Neuron (in vitro differentiated cells): Measurements from ENCODE around the gene SLC2A9.

ENCODE experiments used
- H2AFZ ChIP-seq: one replicate; pipeline ENCODE4 v1.6.1; 2013; ENCODE audit warnings: low read depth, mild to moderate bottlenecking, inconsistent platforms, low read length, moderate library complexity
- H3K27me3 ChIP-seq: one replicate; pipeline ENCODE4 v1.6.1; 2013; ENCODE audit warnings: low read length; ENCODE audit not compliant: insufficient read depth
- H3K36me3 ChIP-seq: one replicate; pipeline ENCODE4 v1.6.1; 2013; ENCODE audit warnings: low read length; ENCODE audit not compliant: insufficient read depth
- H3K4me1 ChIP-seq: one replicate; pipeline ENCODE4 v1.6.1; 2013; ENCODE audit warnings: low read length; ENCODE audit not compliant: insufficient read depth
- H3K4me3 ChIP-seq: 2 replicates; pipeline ENCODE4 v1.5.1; 2013; ENCODE audit warnings: mild to moderate bottlenecking, low read length, moderate library complexity
- H3K9me3 ChIP-seq: one replicate; pipeline ENCODE4 v1.6.1; 2013; ENCODE audit warnings: low read length

Gene SLC2A9

GRCh38 chr4:9946170-9946569, 75.1 kb downstream of the SLC2A9 start:
- Histone ChIP-seq H3K36me3 (no peaks in the 10 kb centered on the region), H3K4me3 (no peak overlapping the region), H3K4me1 (peaks cover 15% of the 10 kb centered on the region), H2AFZ (no peak overlapping the region), H3K9me3 (no peaks in the 10 kb centered on the region), H3K27me3 (no peaks in the 10 kb centered on the region)

GRCh38 chr4:9944431-9945425, 76.6 kb downstream of the SLC2A9 start:
- no peaks in the 10 kb centered on the region for H3K27me3 ChIP-seq
- no peak overlapping the region for H3K4me3 ChIP-seq
- H3K36me3 ChIP-seq = no peaks in the 10 kb centered on the region
- peaks cover 10% of the 10 kb centered on the region for H3K4me1 ChIP-seq
- H3K9me3 ChIP-seq = no peaks in the 10 kb centered on the region
- H2AFZ ChIP-seq = no peak overlapping the region

GRCh38 chr4:9943761-9944160, 77.5 kb downstream of the SLC2A9 start:
- H2AFZ ChIP-seq = no peak overlapping the region
- H3K36me3 ChIP-seq = no peaks in the 10 kb centered on the region
- no peaks in the 10 kb centered on the region for H3K27me3 ChIP-seq
- H3K9me3 ChIP-seq = no peaks in the 10 kb centered on the region
- H3K4me3 ChIP-seq = no peak overlapping the region
- H3K4me1 ChIP-seq = peaks cover 2% of the 10 kb centered on the region

- no peak overlapping the region for H2AFZ ChIP-seq
Measured at GRCh38 chr4:9942921-9943600, 78.2 kb downstream of the SLC2A9 start.

GRCh38 chr4:9942139-9942538, 79.2 kb downstream of the SLC2A9 start:
- H2AFZ ChIP-seq = no peak overlapping the region
- no peaks in the 10 kb centered on the region for H3K4me1 ChIP-seq
- no peaks in the 10 kb centered on the region for H3K9me3 ChIP-seq
- H3K36me3 ChIP-seq = no peaks in the 10 kb centered on the region
- no peak overlapping the region for H3K4me3 ChIP-seq
- H3K27me3 ChIP-seq = no peaks in the 10 kb centered on the region

More at GRCh38 chr4:9942921-9943600, 78.2 kb downstream of the SLC2A9 start:
- Histone ChIP-seq H3K9me3 (no peaks in the 10 kb centered on the region), H3K27me3 (no peaks in the 10 kb centered on the region), H3K4me1 (no peaks in the 10 kb centered on the region), H3K4me3 (no peak overlapping the region), H3K36me3 (no peaks in the 10 kb centered on the region)

GRCh38 chr4:9940041-9940440, 81.3 kb downstream of the SLC2A9 start:
- no peaks in the 10 kb centered on the region for H3K27me3 ChIP-seq
- H3K36me3 ChIP-seq = no peaks in the 10 kb centered on the region
- H2AFZ ChIP-seq = no peak overlapping the region
- no peak overlapping the region for H3K4me3 ChIP-seq
- H3K4me1 ChIP-seq = no peaks in the 10 kb centered on the region
- H3K9me3 ChIP-seq = no peaks in the 10 kb centered on the region

- no peaks in the 10 kb centered on the region for H3K36me3 ChIP-seq
- no peak overlapping the region for H2AFZ ChIP-seq
- H3K27me3 ChIP-seq = no peaks in the 10 kb centered on the region
- no peaks in the 10 kb centered on the region for H3K4me1 ChIP-seq
- no peak overlapping the region for H3K4me3 ChIP-seq
- H3K9me3 ChIP-seq = no peaks in the 10 kb centered on the region
Measured at GRCh38 chr4:9938933-9939332, 82.4 kb downstream of the SLC2A9 start.

GRCh38 chr4:9937078-9937477, 84.2 kb downstream of the SLC2A9 start:
- H3K27me3 ChIP-seq = no peaks in the 10 kb centered on the region
- H3K9me3 ChIP-seq = no peaks in the 10 kb centered on the region
- H3K4me3 ChIP-seq = no peak overlapping the region
- no peak overlapping the region for H2AFZ ChIP-seq
- no peaks in the 10 kb centered on the region for H3K4me1 ChIP-seq
- no peaks in the 10 kb centered on the region for H3K36me3 ChIP-seq

- Histone ChIP-seq H3K27me3 (no peaks in the 10 kb centered on the region), H2AFZ (no peak overlapping the region), H3K4me1 (no peaks in the 10 kb centered on the region), H3K36me3 (no peaks in the 10 kb centered on the region), H3K4me3 (no peak overlapping the region), H3K9me3 (no peaks in the 10 kb centered on the region)
Measured at GRCh38 chr4:9936129-9936644, 85.1 kb downstream of the SLC2A9 start.

GRCh38 chr4:9933956-9934355, 87.3 kb downstream of the SLC2A9 start:
- Histone ChIP-seq H2AFZ (no peak overlapping the region), H3K4me3 (no peak overlapping the region), H3K4me1 (no peaks in the 10 kb centered on the region), H3K36me3 (no peaks in the 10 kb centered on the region), H3K27me3 (peaks cover 4% of the 10 kb centered on the region), H3K9me3 (no peaks in the 10 kb centered on the region)

GRCh38 chr4:9933184-9933583, 88.1 kb downstream of the SLC2A9 start:
- Histone ChIP-seq H3K27me3 (peaks cover 4% of the 10 kb centered on the region), H3K4me1 (no peaks in the 10 kb centered on the region), H3K9me3 (no peaks in the 10 kb centered on the region), H3K36me3 (no peaks in the 10 kb centered on the region), H3K4me3 (no peak overlapping the region), H2AFZ (no peak overlapping the region)

GRCh38 chr4:9932771-9933170, 88.5 kb downstream of the SLC2A9 start:
- H3K4me3 ChIP-seq = no peak overlapping the region
- no peaks in the 10 kb centered on the region for H3K9me3 ChIP-seq
- H3K27me3 ChIP-seq = peaks cover 4% of the 10 kb centered on the region
- no peaks in the 10 kb centered on the region for H3K4me1 ChIP-seq
- H3K36me3 ChIP-seq = no peaks in the 10 kb centered on the region
- H2AFZ ChIP-seq = no peak overlapping the region

- H3K4me1 ChIP-seq = no peaks in the 10 kb centered on the region
- no peak overlapping the region for H2AFZ ChIP-seq
- no peaks in the 10 kb centered on the region for H3K9me3 ChIP-seq
- no peaks in the 10 kb centered on the region for H3K36me3 ChIP-seq
- peaks cover 4% of the 10 kb centered on the region for H3K27me3 ChIP-seq
- H3K4me3 ChIP-seq = no peak overlapping the region
Measured at GRCh38 chr4:9931146-9931545, 90.2 kb downstream of the SLC2A9 start.
